Small intestine (tissue), 7 donors: ENCODE results near the gene AKR1B1. TPM values are rescaled to one million over a fixed set of nuclear protein-coding genes. Genes with fewer than 3 reads are reported as not detected.
"Not testable (repeated sequence)": the region's sequence is repeated elsewhere in the genome, so short reads cannot be mapped to it uniquely, and the experiment has no call there.

ENCODE experiments used
- DNase-seq, 2 donors: peaks; one replicate each; pipeline versions ENCODE4 v3.0.0 to v3.0.0-alpha.2; 2013
- FAIRE-seq: peaks from 2 replicates; lab custom pipeline; 2012; peaks lifted over from hg19 to GRCh38; lab: Jason Lieb, UNC
- H3K27ac ChIP-seq, 3 donors: one replicate each; pipeline ENCODE4 v1.5.1; 2013; ENCODE audit warnings: low read length in 2 of 3, mild to moderate bottlenecking in 2 of 3, control low read depth in 1 of 3, inconsistent platforms in 1 of 3, low read depth in 1 of 3, moderate library complexity in 1 of 3
- H3K27me3 ChIP-seq, 3 donors: one replicate each; pipeline ENCODE4 v1.6.1; 2013; ENCODE audit warnings: low read length in 3 of 3, inconsistent platforms in 1 of 3; ENCODE audit not compliant: control insufficient read depth in 3 of 3, insufficient read depth in 3 of 3
- H3K36me3 ChIP-seq, 3 donors: one replicate each; pipeline ENCODE4 v1.6.1; 2013; ENCODE audit warnings: low read length in 3 of 3, inconsistent platforms in 1 of 3, low read depth in 1 of 3, mild to moderate bottlenecking in 1 of 3, moderate library complexity in 1 of 3; ENCODE audit not compliant: control insufficient read depth in 3 of 3, insufficient read depth in 2 of 3
- H3K4me1 ChIP-seq, 3 donors: one replicate each; pipeline ENCODE4 v1.6.1; 2013; ENCODE audit warnings: low read length in 2 of 3, inconsistent platforms in 1 of 3, low read depth in 1 of 3, mild to moderate bottlenecking in 1 of 3, moderate library complexity in 1 of 3; ENCODE audit not compliant: control insufficient read depth in 3 of 3, insufficient read depth in 2 of 3
- H3K4me3 ChIP-seq, 3 donors: one replicate each; pipeline ENCODE4 v1.5.1; 2013; ENCODE audit warnings: low read length in 3 of 3, control low read depth in 1 of 3, inconsistent platforms in 1 of 3, low read depth in 1 of 3, mild to moderate bottlenecking in 1 of 3, moderate library complexity in 1 of 3
- H3K9me3 ChIP-seq, 2 donors: one replicate each; pipeline ENCODE4 v1.6.1; 2013; ENCODE audit warnings: low read depth in 1 of 2, low read length in 1 of 2; ENCODE audit not compliant: control insufficient read depth in 2 of 2, insufficient read depth in 1 of 2
- WGBS, 3 donors: extraction: QIAGEN DNeasy Blood & Tissue Kit; methylation state at CpG; one replicate each; pipeline ENCODE4 v1.1.7; 2013; 5-methylcytosine and 5-hydroxymethylcytosine counted together
- polyA plus RNA-seq, 4 donors: library from polyadenylated mRNA; stranded (reverse) in 3 of 4; unstranded in 1 of 4; fragments of 200-250 nt in 3 of 4; fragments of 120-200 nt in 1 of 4; gene quantifications; one replicate each; pipeline versions ENCODE4 v1.2.1 to v1.2.3, GENCODE V29; 2013
- donor health status: healthy with polysubstance abuse.
- donor health status: control.
- donor health status: control.
- donor health status: Bipolar disorder and iron deficiency.
- donor health status: healthy.

Gene AKR1B1
- polyA plus RNA-seq, 4 donors: 10.3 to 57.6 (median 28.3) TPM

DNA sequence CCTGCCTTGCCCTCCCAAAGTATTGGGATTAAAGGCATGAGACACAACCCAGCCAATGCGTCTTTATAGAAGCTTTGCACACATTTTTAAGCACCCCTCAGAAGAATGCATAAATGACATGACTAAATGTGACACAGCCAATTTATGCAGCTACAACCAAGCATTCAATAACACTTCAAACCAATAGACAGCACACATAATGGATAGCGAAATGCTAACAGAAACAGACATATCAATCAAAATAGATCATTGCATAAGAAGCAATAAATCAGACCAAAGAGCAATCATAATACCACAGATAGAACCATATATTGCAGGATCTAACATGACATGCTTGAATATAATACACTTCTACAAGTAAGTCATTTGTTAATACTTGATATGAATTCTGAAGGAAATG lies 34.2 kb upstream of the AKR1B1 start:
- Histone ChIP-seq H3K27me3 (peaks cover 0 to 3% (median 0%) of the 10 kb centered on the region in 3 donors), H3K36me3 (no peaks in the 10 kb centered on the region), H3K4me3 (no peak overlapping the region), H3K4me1 (no peaks in the 10 kb centered on the region), H3K9me3 (no peaks in the 10 kb centered on the region), H3K27ac (no peak overlapping the region)
- WGBS, 3 donors: 59 to 75% (median 75%) methylated on average over 2 of the region's 2 CpGs
- FAIRE-seq (no peak), DNase-seq (no peak)

DNA sequence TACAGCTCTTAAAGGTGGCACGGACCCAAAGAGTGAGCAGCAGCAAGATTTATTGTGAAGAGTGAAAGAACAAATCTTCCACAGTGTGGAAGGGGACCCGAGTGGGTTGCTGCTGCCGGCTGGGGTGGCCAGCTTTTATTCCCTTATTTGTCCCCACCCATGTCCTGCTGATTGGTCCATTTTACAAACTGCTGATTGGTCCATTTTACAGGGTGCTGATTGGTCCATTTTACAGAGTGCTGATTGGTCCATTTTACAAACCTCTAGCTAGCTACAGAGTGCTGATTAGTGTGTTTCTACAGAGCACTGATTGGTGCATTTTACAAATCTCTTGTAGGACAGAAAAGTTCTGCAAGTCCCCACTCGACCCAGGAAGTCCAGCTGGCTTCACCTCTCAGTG lies 28.8 kb upstream of the AKR1B1 start:
- DNase-seq, H3K9me3 ChIP-seq, H3K4me1 ChIP-seq, H3K27me3 ChIP-seq, H3K27ac ChIP-seq, H3K36me3 ChIP-seq, H3K4me3 ChIP-seq, FAIRE-seq: not testable (repeated sequence)
- 67 to 75% (median 72%) methylated on average over 4 of the region's 4 CpGs for WGBS, 3 donors

DNA sequence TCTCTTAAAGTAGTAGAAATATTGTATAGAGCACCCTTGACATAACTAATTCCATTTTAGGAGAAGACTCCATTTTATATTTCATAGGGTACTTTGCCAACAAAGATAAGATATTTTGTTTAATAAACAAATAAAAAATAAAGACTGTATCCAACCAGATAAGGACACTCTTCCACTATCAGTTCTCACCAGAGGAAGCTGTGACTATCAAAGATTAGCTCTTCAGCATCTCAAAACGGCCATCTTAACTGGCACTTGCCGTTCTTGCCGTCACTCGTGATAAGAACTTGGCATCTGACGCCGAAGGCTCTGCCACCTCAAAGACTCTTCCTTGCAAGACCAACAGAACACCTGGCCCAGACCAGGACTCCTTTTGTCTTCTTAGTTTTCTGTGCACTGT lies 26.3 kb upstream of the AKR1B1 start:
- DNase-seq: no peak
- no peaks in the 10 kb centered on the region for H3K36me3 ChIP-seq
- no peaks in the 10 kb centered on the region for H3K27me3 ChIP-seq
- H3K4me1 ChIP-seq: no peaks in the 10 kb centered on the region
- H3K9me3 ChIP-seq: peaks cover 0 to 8% of the 10 kb centered on the region in 2 donors
- no peak for FAIRE-seq
- no peak overlapping the region for H3K27ac ChIP-seq
- WGBS, 3 donors: 61 to 78% (median 71%) methylated on average over 6 of the region's 6 CpGs
- no peak overlapping the region for H3K4me3 ChIP-seq

DNA sequence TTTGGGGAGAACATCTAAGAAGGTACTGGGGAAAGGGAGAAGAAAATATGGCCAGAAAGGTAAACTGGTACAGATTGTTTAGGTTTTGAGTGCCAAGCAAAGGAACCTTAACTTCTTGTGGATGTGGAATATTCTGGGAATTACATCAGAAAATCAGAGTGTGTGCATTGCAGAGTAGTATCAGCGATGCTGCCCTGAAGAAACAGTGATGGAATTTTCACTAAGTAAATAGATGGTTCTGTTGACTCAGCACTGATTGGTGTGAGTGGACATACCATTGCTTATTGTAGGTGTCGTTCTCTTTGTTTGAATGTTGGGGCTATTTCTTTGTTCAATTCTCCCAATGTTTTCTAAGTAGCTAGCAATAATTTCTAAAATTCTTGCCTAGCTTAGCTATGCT lies 24.4 kb upstream of the AKR1B1 start:
- H3K27me3 ChIP-seq: no peaks in the 10 kb centered on the region
- DNase-seq: no peak
- 59 to 80% (median 71%) methylated on average over 2 of the region's 2 CpGs for WGBS, 3 donors
- H3K36me3 ChIP-seq: no peaks in the 10 kb centered on the region
- no peak for FAIRE-seq
- no peak overlapping the region for H3K27ac ChIP-seq
- no peak overlapping the region for H3K4me3 ChIP-seq
- H3K4me1 ChIP-seq: no peaks in the 10 kb centered on the region
- peaks cover 0 to 8% of the 10 kb centered on the region in 2 donors for H3K9me3 ChIP-seq

DNA sequence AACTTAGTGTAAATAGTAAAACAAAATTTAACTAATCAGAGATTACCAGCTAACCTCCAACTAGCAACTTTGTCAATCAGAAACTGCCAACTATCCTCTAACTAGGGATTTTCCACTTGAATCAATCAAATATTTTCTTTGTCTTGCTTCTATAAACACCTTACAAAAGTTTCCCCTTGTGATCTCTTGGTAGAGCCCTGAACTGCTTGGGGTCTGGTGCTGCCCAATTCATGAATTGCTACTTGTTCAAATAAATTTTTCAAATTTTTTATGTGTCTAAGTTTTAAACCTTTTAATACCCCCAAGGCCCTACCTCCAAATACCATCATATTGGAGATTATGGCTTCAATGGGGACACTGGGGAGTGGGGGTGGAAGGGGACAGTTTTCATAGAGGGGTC lies 24.0 kb upstream of the AKR1B1 start:
- Histone ChIP-seq H3K27ac (no peak overlapping the region), H3K4me3 (no peak overlapping the region), H3K36me3 (no peaks in the 10 kb centered on the region), H3K27me3 (no peaks in the 10 kb centered on the region), H3K4me1 (no peaks in the 10 kb centered on the region), H3K9me3 (peaks cover 0 to 8% of the 10 kb centered on the region in 2 donors)
- DNase-seq (no peak), FAIRE-seq (no peak)

DNA sequence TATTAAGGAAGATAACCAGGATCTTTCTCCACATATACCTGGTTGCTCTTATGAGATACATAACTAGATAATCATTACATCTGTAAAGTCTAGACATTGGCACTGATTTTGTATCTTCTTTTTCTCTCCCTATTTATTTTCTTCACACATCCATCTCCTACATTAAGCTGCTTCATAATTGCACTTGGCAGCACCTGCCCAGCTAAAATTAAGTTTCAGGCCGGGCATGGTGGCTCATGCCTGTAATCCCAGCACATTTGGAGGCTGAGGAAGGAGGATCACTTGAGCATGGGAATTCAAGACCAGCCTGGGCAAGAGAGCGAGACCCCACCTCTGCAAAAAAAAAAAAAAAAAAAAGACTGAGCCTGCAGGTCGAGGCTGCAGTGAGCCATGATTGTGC lies 22.3 kb upstream of the AKR1B1 start:
- no peak overlapping the region for H3K4me3 ChIP-seq
- no peaks in the 10 kb centered on the region for H3K9me3 ChIP-seq
- no peaks in the 10 kb centered on the region for H3K27me3 ChIP-seq
- no peak overlapping the region for H3K27ac ChIP-seq
- no peaks in the 10 kb centered on the region for H3K4me1 ChIP-seq
- DNase-seq: no peak
- FAIRE-seq: no peak
- no peaks in the 10 kb centered on the region for H3K36me3 ChIP-seq
- WGBS, 3 donors: 73 to 85% (median 85%) methylated on average over 3 of the region's 3 CpGs

DNA sequence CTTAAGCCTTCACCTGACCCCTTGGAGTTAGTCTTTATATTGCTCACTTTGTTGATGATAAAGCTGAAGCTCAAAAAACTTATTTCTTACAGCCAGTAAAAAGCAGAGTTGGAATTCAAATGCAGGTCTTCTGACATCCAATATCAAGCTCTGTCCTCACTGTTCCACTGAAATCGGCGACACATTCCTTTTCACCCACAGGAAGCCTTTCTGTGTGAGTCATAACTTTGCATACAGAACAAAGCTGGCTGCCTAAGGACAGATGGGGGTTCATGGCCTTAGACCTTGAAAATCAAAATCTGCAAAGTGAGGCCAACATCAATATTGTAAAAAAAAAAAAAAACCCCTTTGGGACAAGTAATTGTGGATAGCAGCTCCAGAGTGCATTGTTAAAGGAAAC lies 21.8 kb upstream of the AKR1B1 start:
- Histone ChIP-seq H3K27ac (no peak overlapping the region), H3K4me3 (no peak overlapping the region), H3K4me1 (no peaks in the 10 kb centered on the region), H3K27me3 (no peaks in the 10 kb centered on the region), H3K36me3 (no peaks in the 10 kb centered on the region), H3K9me3 (no peaks in the 10 kb centered on the region)
- WGBS, 3 donors: 39 to 69% (median 66%) methylated on average over 2 of the region's 2 CpGs
- FAIRE-seq (no peak), DNase-seq (no peak)

DNA sequence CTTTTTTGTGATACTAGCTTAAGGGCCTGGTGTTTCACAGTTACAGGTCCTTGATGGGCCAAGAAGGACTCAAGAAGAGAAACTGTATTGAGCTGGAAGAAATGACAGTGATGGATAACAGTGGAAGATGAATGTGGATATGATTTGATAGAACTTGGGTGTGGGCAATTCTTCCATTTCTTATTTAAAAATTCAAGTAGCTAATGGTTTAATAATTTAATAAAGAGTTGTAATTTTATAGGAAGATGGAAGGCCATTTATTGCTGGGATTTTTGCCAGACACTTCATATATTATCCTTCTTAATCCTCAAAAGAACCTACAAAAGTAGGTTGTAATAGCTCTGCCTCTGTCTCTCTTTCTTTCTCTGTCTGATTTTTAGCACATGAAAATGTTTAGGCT lies 21.3 kb upstream of the AKR1B1 start:
- Histone ChIP-seq H3K27me3 (no peaks in the 10 kb centered on the region), H3K9me3 (no peaks in the 10 kb centered on the region), H3K4me3 (no peak overlapping the region), H3K27ac (no peak overlapping the region), H3K4me1 (no peaks in the 10 kb centered on the region), H3K36me3 (no peaks in the 10 kb centered on the region)
- FAIRE-seq: no peak
- no peak for DNase-seq

DNA sequence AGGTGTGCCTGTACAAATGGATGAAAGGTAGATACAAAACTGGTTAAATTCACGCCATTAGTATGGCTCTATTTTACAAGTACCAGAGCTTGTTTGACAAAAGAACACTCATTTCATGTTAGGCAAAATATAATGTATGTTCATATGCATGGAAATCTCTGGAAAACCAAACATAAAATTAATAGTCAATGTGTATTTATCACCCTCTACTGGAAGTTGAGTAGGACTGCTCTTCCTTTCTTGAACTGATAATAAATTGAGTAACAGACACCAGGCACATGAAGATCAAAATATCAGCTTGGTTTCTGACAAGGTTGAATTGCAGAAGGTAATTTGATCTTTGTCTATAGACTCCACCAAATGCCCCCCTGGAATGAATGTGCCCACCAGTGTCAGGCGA lies 19.8 kb upstream of the AKR1B1 start:
- Histone ChIP-seq H3K9me3 (peaks cover 0 to 2% of the 10 kb centered on the region in 2 donors), H3K27me3 (no peaks in the 10 kb centered on the region), H3K4me3 (no peak overlapping the region), H3K36me3 (no peaks in the 10 kb centered on the region), H3K27ac (no peak overlapping the region), H3K4me1 (no peaks in the 10 kb centered on the region)
- FAIRE-seq (no peak), DNase-seq (no peak)
- 78 to 88% (median 82%) methylated on average over 2 of the region's 2 CpGs for WGBS, 3 donors
